IMR-90 (cell line): ENCODE measurements around the gene HNRNPLL.

ENCODE experiments used
- CTCF ChIP-seq: conservative IDR thresholded peaks from 2 replicates; pipeline ENCODE4 v1.5.1; 2012; ENCODE audit warnings: mild to moderate bottlenecking, low read depth, low read length, improper control_type of control experiment
- POLR2A ChIP-seq: IDR thresholded peaks from 2 replicates; pipeline ENCODE4 v1.6.1; 2012; ENCODE audit warnings: mild to moderate bottlenecking, low read depth, low read length
- SMC3 ChIP-seq: fragments of 150-350 bp; IDR thresholded peaks from 2 replicates; pipeline ENCODE4 v1.6.1; 2016; ENCODE audit warnings: low read depth, mild to moderate bottlenecking, antibody characterized with exemption, low read length, moderate library complexity

- TF ChIP-seq SMC3 (no peak), POLR2A (no peak), CTCF (no peak)
These were observed 8.4 kb upstream of the HNRNPLL start for GRCh38 chr2:38610851-38611801.
